HEK293 (cell line): Measurements from ENCODE around the gene RPS6KB2.

Experiments used
- GFI1B ChIP-seq: fragments of 450-650 bp; formaldehyde crosslinking; IDR thresholded peaks from 2 replicates; pipeline ENCODE4 v1.5.1; 2016; ENCODE audit warnings: missing biosample characterization, missing genetic modification characterization
- HOXD13 ChIP-seq: sonication (generic); formaldehyde crosslinking; IDR thresholded peaks from 2 replicates; pipeline ENCODE4 v1.8.0; 2022; ENCODE audit warnings: missing genetic modification reagents, borderline replicate concordance
- IKZF3 ChIP-seq: fragments of 450-650 bp; IDR thresholded peaks from 2 replicates; pipeline ENCODE4 v1.5.0; 2018; ENCODE audit warnings: missing biosample characterization, mild to moderate bottlenecking, missing genetic modification characterization, moderate library complexity
- KLF8 ChIP-seq: fragments of 450-650 bp; formaldehyde crosslinking; IDR thresholded peaks from 2 replicates; pipeline ENCODE4 v1.5.1; 2016; ENCODE audit warnings: missing biosample characterization, missing genetic modification characterization
- KLF9 ChIP-seq: fragments of 450-650 bp; formaldehyde crosslinking; IDR thresholded peaks from 2 replicates; pipeline ENCODE4 v1.5.1; 2016; ENCODE audit warnings: missing biosample characterization, missing genetic modification characterization, low read depth
- RBAK ChIP-seq: fragments of 450-650 bp; formaldehyde crosslinking; IDR thresholded peaks from 2 replicates; pipeline ENCODE4 v1.5.1; 2016; ENCODE audit warnings: missing biosample characterization, missing genetic modification characterization
- SCRT1 ChIP-seq: fragments of 450-650 bp; formaldehyde crosslinking; IDR thresholded peaks from 2 replicates; pipeline ENCODE4 v1.5.1; 2016; ENCODE audit warnings: missing biosample characterization, missing genetic modification characterization, borderline replicate concordance
- SP3 ChIP-seq: fragments of 450-650 bp; formaldehyde crosslinking; IDR thresholded peaks from 2 replicates; pipeline ENCODE4 v1.5.1; 2016; ENCODE audit warnings: missing biosample characterization, missing genetic modification characterization
- SP7 ChIP-seq: fragments of 450-650 bp; formaldehyde crosslinking; IDR thresholded peaks from 2 replicates; pipeline ENCODE4 v1.5.1; 2016; ENCODE audit warnings: missing biosample characterization, missing genetic modification characterization
- TSHZ1 ChIP-seq: fragments of 450-650 bp; formaldehyde crosslinking; IDR thresholded peaks from 2 replicates; pipeline ENCODE4 v1.5.1; 2016; ENCODE audit warnings: missing biosample characterization, missing genetic modification characterization, borderline replicate concordance
- WT1 ChIP-seq: fragments of 450-650 bp; formaldehyde crosslinking; IDR thresholded peaks from 2 replicates; pipeline ENCODE4 v1.5.1; 2016; ENCODE audit warnings: missing biosample characterization, missing genetic modification characterization
- YY1 ChIP-seq: fragments of 450-650 bp; formaldehyde crosslinking; IDR thresholded peaks from 2 replicates; pipeline ENCODE4 v1.5.1; 2018; ENCODE audit warnings: missing biosample characterization, missing genetic modification characterization
- ZBTB20 ChIP-seq: fragments of 450-650 bp; formaldehyde crosslinking; IDR thresholded peaks from 2 replicates; pipeline ENCODE4 v1.5.1; 2016; ENCODE audit warnings: missing biosample characterization, missing genetic modification characterization
- ZBTB21 ChIP-seq: fragments of 450-650 bp; formaldehyde crosslinking; IDR thresholded peaks from 2 replicates; pipeline ENCODE4 v1.5.1; 2017; ENCODE audit warnings: missing biosample characterization, missing genetic modification characterization
- ZBTB48 ChIP-seq: fragments of 450-650 bp; formaldehyde crosslinking; IDR thresholded peaks from 2 replicates; pipeline ENCODE4 v1.5.1; 2016; ENCODE audit warnings: missing biosample characterization, missing genetic modification characterization
- ZBTB6 ChIP-seq: fragments of 450-650 bp; formaldehyde crosslinking; IDR thresholded peaks from 2 replicates; pipeline ENCODE4 v1.5.1; 2017; ENCODE audit warnings: missing biosample characterization, missing genetic modification characterization
- ZEB2 ChIP-seq: fragments of 450-650 bp; formaldehyde crosslinking; IDR thresholded peaks from 2 replicates; pipeline ENCODE4 v1.5.1; 2016; ENCODE audit warnings: missing biosample characterization, missing genetic modification characterization
- ZNF138 ChIP-seq: fragments of 450-650 bp; formaldehyde crosslinking; IDR thresholded peaks from 2 replicates; pipeline ENCODE4 v1.5.1; 2016; ENCODE audit warnings: missing biosample characterization, missing genetic modification characterization, borderline replicate concordance
- ZNF157 ChIP-seq: fragments of 450-650 bp; formaldehyde crosslinking; IDR thresholded peaks from 2 replicates; pipeline ENCODE4 v1.5.1; 2016; ENCODE audit warnings: missing biosample characterization, missing genetic modification characterization
- ZNF335 ChIP-seq: fragments of 450-650 bp; formaldehyde crosslinking; conservative IDR thresholded peaks from 2 replicates; pipeline ENCODE4 v1.5.1; 2016; ENCODE audit warnings: missing biosample characterization, missing genetic modification characterization
- ZNF423 ChIP-seq: fragments of 450-650 bp; formaldehyde crosslinking; IDR thresholded peaks from 2 replicates; pipeline ENCODE4 v1.5.1; 2016; ENCODE audit warnings: missing biosample characterization, missing genetic modification characterization
- ZNF501 ChIP-seq: fragments of 450-650 bp; formaldehyde crosslinking; IDR thresholded peaks from 2 replicates; pipeline ENCODE4 v1.5.1; 2016; ENCODE audit warnings: missing biosample characterization, missing genetic modification characterization
- ZNF530 ChIP-seq: fragments of 450-650 bp; formaldehyde crosslinking; IDR thresholded peaks from 2 replicates; pipeline ENCODE4 v1.5.1; 2016; ENCODE audit warnings: low read depth, missing biosample characterization, missing genetic modification characterization
- ZNF580 ChIP-seq: fragments of 450-650 bp; formaldehyde crosslinking; IDR thresholded peaks from 2 replicates; pipeline ENCODE4 v1.5.1; 2016; ENCODE audit warnings: missing biosample characterization, missing genetic modification characterization
- ZNF600 ChIP-seq: fragments of 450-650 bp; formaldehyde crosslinking; IDR thresholded peaks from 2 replicates; pipeline ENCODE4 v1.5.1; 2016; ENCODE audit warnings: missing biosample characterization, missing genetic modification characterization
- ZNF658 ChIP-seq: fragments of 450-650 bp; formaldehyde crosslinking; IDR thresholded peaks from 2 replicates; pipeline ENCODE4; 2016; ENCODE audit warnings: missing biosample characterization, missing genetic modification characterization
- ZNF707 ChIP-seq: fragments of 450-650 bp; formaldehyde crosslinking; IDR thresholded peaks from 2 replicates; pipeline ENCODE4 v1.5.1; 2016; ENCODE audit warnings: missing biosample characterization, missing genetic modification characterization
- ZSCAN18 ChIP-seq: fragments of 450-650 bp; formaldehyde crosslinking; IDR thresholded peaks from 2 replicates; pipeline ENCODE4 v1.5.1; 2016; ENCODE audit warnings: missing biosample characterization, missing genetic modification characterization
- ZSCAN23 ChIP-seq: fragments of 450-650 bp; formaldehyde crosslinking; IDR thresholded peaks from 2 replicates; pipeline ENCODE4 v1.5.1; 2016; ENCODE audit warnings: missing biosample characterization, missing genetic modification characterization
- ZSCAN30 ChIP-seq: fragments of 450-650 bp; IDR thresholded peaks from 2 replicates; pipeline ENCODE4 v1.5.1; 2018; ENCODE audit warnings: missing biosample characterization, mild to moderate bottlenecking, missing genetic modification characterization, moderate library complexity
- ZXDB ChIP-seq: fragments of 450-650 bp; formaldehyde crosslinking; IDR thresholded peaks from 2 replicates; pipeline ENCODE4 v1.5.1; 2016; ENCODE audit warnings: missing biosample characterization, missing genetic modification characterization
- TF ChIP-seq, protein P1 (sequence below): fragments of 450-650 bp; formaldehyde crosslinking; IDR thresholded peaks from 2 replicates; pipeline ENCODE4 v1.5.1; 2016; ENCODE audit warnings: missing biosample characterization, missing genetic modification characterization

The RPS6KB2 gene

DNA sequence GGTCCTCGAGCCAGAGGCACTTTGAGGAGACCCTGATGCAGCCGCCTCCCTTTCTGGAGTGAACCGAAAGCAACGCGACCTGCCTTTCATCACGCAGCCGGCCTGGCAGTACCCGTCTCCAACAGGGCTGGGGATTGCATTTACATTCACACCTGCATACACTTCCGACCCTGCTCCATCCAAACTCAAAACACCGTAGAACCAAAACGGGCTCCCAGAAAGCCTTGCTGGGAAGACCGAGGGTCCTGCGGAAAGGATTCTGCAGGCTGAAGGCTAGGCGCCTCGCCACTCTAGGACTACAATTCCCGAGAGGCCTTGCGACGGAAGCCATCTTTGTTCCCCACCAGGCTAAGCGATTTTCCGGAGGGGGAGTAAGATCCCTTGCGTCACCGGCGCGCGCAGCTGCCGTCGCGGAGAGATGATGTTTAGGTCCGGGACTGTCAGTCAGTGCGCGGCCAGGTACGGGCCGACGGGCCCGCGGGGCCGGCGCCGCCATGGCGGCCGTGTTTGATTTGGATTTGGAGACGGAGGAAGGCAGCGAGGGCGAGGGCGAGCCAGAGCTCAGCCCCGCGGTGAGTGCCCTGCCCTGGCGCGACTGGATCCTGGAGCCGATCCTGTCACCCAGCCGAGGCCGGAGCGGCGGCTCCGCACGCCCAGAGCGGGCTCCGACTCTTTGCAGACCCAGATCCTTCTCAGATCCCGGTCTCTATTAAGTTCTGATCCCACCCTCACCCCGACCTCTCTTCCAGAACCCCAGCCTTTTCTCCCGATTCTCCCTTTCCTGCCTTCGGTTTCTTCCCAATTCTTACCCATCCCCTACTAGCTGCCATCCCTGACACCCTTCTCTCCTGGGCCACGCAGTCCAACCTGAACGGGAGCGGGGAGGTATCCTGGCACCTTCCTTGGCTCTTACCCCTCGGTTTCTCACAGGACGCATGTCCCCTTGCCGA, at the start of gene RPS6KB2 (continued):
- TF ChIP-seq ZSCAN30 (peak; percentile 50; the same call in 1 of the 2 replicates), ZSCAN18 (tag by site-specific recombination) (no peak), ZNF580 (tag by site-specific recombination) (0 out of 2 replicates have a peak, but pooled peaks have one; percentile 35), ZEB2 (tag by site-specific recombination) (peak; percentile 84), KLF8 (tag by site-specific recombination) (peak; percentile 35; the same call in 1 of the 2 replicates), IKZF3 (tag by site-specific recombination) (no peak), ZNF600 (peak; percentile 58; the same call in 1 of the 2 replicates), ZBTB20 (tag by site-specific recombination) (peak; percentile 25; the same call in 1 of the 2 replicates), ZBTB48 (tag by site-specific recombination) (no peak), RBAK (tag by site-specific recombination) (no peak), GFI1B (tag by site-specific recombination) (no peak), HOXD13 (CRISPR knock-in tag) (no peak), TSHZ1 (tag by site-specific recombination) (no peak), SP3 (peak; percentile 75), ZBTB6 (0 out of 2 replicates have a peak, but pooled peaks have one; percentile 13), ZNF423 (tag by site-specific recombination) (no peak), KLF9 (tag by site-specific recombination) (0 out of 2 replicates have a peak, but pooled peaks have one; percentile 41), SP7 (tag by site-specific recombination) (peak; percentile 59), ZNF658 (tag by site-specific recombination) (no peak), YY1 (peak; percentile 92), ZXDB (tag by site-specific recombination) (peak; percentile 78), ZNF157 (no peak), ZSCAN23 (tag by site-specific recombination) (no peak), ZBTB21 (peak; percentile 69; the same call in 1 of the 2 replicates), ZNF138 (no peak), WT1 (tag by site-specific recombination) (0 out of 2 replicates have a peak, but pooled peaks have one; percentile 27), ZNF707 (tag by site-specific recombination) (no peak), ZNF530 (tag by site-specific recombination) (no peak), SCRT1 (tag by site-specific recombination) (no peak), ZNF335 (tag by site-specific recombination) (peak; percentile 100), ZNF501 (tag by site-specific recombination) (peak; percentile 59; the same call in 1 of the 2 replicates)
- TF ChIP-seq, protein P1, sequence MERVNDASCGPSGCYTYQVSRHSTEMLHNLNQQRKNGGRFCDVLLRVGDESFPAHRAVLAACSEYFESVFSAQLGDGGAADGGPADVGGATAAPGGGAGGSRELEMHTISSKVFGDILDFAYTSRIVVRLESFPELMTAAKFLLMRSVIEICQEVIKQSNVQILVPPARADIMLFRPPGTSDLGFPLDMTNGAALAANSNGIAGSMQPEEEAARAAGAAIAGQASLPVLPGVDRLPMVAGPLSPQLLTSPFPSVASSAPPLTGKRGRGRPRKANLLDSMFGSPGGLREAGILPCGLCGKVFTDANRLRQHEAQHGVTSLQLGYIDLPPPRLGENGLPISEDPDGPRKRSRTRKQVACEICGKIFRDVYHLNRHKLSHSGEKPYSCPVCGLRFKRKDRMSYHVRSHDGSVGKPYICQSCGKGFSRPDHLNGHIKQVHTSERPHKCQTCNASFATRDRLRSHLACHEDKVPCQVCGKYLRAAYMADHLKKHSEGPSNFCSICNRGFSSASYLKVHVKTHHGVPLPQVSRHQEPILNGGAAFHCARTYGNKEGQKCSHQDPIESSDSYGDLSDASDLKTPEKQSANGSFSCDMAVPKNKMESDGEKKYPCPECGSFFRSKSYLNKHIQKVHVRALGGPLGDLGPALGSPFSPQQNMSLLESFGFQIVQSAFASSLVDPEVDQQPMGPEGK: peak; percentile 61; the same call in 1 of the 2 replicates
